Neural cell (in vitro differentiated cells): Measurements from ENCODE around the gene DNM3. TPM values are rescaled to one million over a fixed set of nuclear protein-coding genes. Genes with fewer than 3 reads are reported as not detected.

Experiments
- H2AFZ ChIP-seq: fragments of 200-600, 300-800 bp; sonication (generic), shearing (Covaris generic); 2 replicates; pipeline ENCODE4 v1.6.0; 2014; ENCODE audit warnings: low read depth, mild to moderate bottlenecking, antibody characterized with exemption, low read length, moderate library complexity
- H3F3A ChIP-seq: fragments of 200-600 bp; shearing (Covaris generic); 2 replicates; pipeline ENCODE4 v1.6.1; 2016; ENCODE audit warnings: mild to moderate bottlenecking, moderate library complexity, mixed read lengths, antibody characterized with exemption, low read length; ENCODE audit not compliant: insufficient read depth, poor library complexity, severe bottlenecking
- H3K27ac ChIP-seq: fragments of 200-600, 300-800 bp; sonication (generic), shearing (Covaris generic); 2 replicates; pipeline ENCODE4 v1.5.1; 2014; ENCODE audit warnings: mild to moderate bottlenecking, low read length, moderate library complexity
- H3K27me3 ChIP-seq: fragments of 300-800, 200-600 bp; sonication (generic), shearing (Covaris generic); 2 replicates; pipeline ENCODE4 v1.6.0; 2014; ENCODE audit warnings: mild to moderate bottlenecking, low read depth, low read length, moderate library complexity; ENCODE audit not compliant: insufficient read depth
- H3K36me3 ChIP-seq: fragments of 300-800, 200-600 bp; sonication (generic), shearing (Covaris generic); 2 replicates; pipeline ENCODE4 v1.5.1; 2014; ENCODE audit warnings: mild to moderate bottlenecking, antibody characterized with exemption, low read length, moderate library complexity; ENCODE audit not compliant: insufficient read depth
- H3K4me2 ChIP-seq: fragments of 300-800, 200-600 bp; sonication (generic), shearing (Covaris generic); 2 replicates; pipeline ENCODE4 v1.6.0; 2014; ENCODE audit warnings: mild to moderate bottlenecking, low read length
- H3K4me3 ChIP-seq: fragments of 300-800, 200-600 bp; sonication (generic), shearing (Covaris generic); 2 replicates; pipeline ENCODE4 v1.5.1; 2014; ENCODE audit warnings: mild to moderate bottlenecking, low read length, moderate library complexity
- H3K79me2 ChIP-seq: fragments of 200-600 bp; shearing (Covaris generic); replicated peaks from 2 replicates; pipeline ENCODE4 v1.6.0; 2014; ENCODE audit warnings: mild to moderate bottlenecking, low read length, moderate library complexity; ENCODE audit not compliant: insufficient read depth
- H3K9ac ChIP-seq: fragments of 300-800, 200-600 bp; sonication (generic), shearing (Covaris generic); 2 replicates; pipeline ENCODE4 v1.6.1; 2016; ENCODE audit warnings: mild to moderate bottlenecking, low read length, mixed read lengths
- H3K9me2 ChIP-seq: fragments of 200-600 bp; shearing (Covaris generic); 2 replicates; pipeline ENCODE4 v1.6.1; 2016; ENCODE audit warnings: mild to moderate bottlenecking, low read length, mixed read lengths; ENCODE audit not compliant: insufficient read depth
- H3K9me3 ChIP-seq: fragments of 200-600, 300-800 bp; sonication (generic), shearing (Covaris generic); 2 replicates; pipeline ENCODE4 v1.6.1; 2016; ENCODE audit warnings: mild to moderate bottlenecking, mixed run types, low read length, moderate library complexity, mixed read lengths
- H4K20me1 ChIP-seq: fragments of 200-600 bp; shearing (Covaris generic); 2 replicates; pipeline ENCODE4 v1.6.1; 2016; ENCODE audit warnings: mild to moderate bottlenecking, mixed run types; ENCODE audit not compliant: insufficient read depth
- EP300 ChIP-seq: fragments of 450-650 bp; conservative IDR thresholded peaks from 2 replicates; pipeline ENCODE4 v1.6.1; 2014; ENCODE audit warnings: antibody characterized with exemption, mild to moderate bottlenecking, moderate library complexity; ENCODE audit not compliant: poor library complexity, severe bottlenecking
- EZH2 ChIP-seq: fragments of 200-600, 300-800 bp; shearing (Covaris generic), sonication (generic); IDR thresholded peaks from 2 replicates; pipeline ENCODE4 v1.6.1; 2014; ENCODE audit warnings: antibody characterized with exemption, low read length, borderline replicate concordance, mild to moderate bottlenecking; ENCODE audit not compliant: insufficient read depth, poor library complexity, severe bottlenecking
- MXI1 ChIP-seq: fragments of 450-650 bp; conservative IDR thresholded peaks from 2 replicates; pipeline ENCODE4 v1.6.1; 2014; ENCODE audit warnings: antibody characterized with exemption, mild to moderate bottlenecking; ENCODE audit not compliant: poor library complexity, severe bottlenecking
- POLR2AphosphoS5 ChIP-seq: IDR thresholded peaks from 2 replicates; pipeline ENCODE4 v1.6.1; 2012
- RAD21 ChIP-seq: fragments of 450-650 bp; conservative IDR thresholded peaks from 2 replicates; pipeline ENCODE4 v1.6.1; 2014; ENCODE audit warnings: antibody characterized with exemption, mild to moderate bottlenecking, moderate library complexity
- SMC3 ChIP-seq: fragments of 450-650 bp; conservative IDR thresholded peaks from 2 replicates; pipeline ENCODE4 v1.6.1; 2014; ENCODE audit warnings: antibody characterized with exemption, mild to moderate bottlenecking, moderate library complexity; ENCODE audit not compliant: poor library complexity
- TAF1 ChIP-seq: IDR thresholded peaks from 2 replicates; pipeline ENCODE4 v1.6.1; 2012; ENCODE audit warnings: low read depth
- polyA plus RNA-seq: library from polyadenylated mRNA; depleted of rRNA; stranded (reverse); fragments of >200 nt; gene quantifications from 2 replicates; pipeline ENCODE4 v1.2.3, GENCODE V29; 2014
- TF ChIP-seq, protein P1 (sequence below): fragments of 450-650 bp; IDR thresholded peaks from 2 replicates; pipeline ENCODE4 v1.5.1; 2014; ENCODE audit warnings: antibody characterized with exemption, mild to moderate bottlenecking, moderate library complexity; ENCODE audit not compliant: poor library complexity, severe bottlenecking
- TF ChIP-seq, protein P2 (sequence below): IDR thresholded peaks from 2 replicates; pipeline ENCODE4 v1.6.1; 2012; ENCODE audit warnings: borderline replicate concordance

DNM3 gene
- polyA plus RNA-seq, 1 donor from 2014 or later = 37.1 TPM

DNA sequence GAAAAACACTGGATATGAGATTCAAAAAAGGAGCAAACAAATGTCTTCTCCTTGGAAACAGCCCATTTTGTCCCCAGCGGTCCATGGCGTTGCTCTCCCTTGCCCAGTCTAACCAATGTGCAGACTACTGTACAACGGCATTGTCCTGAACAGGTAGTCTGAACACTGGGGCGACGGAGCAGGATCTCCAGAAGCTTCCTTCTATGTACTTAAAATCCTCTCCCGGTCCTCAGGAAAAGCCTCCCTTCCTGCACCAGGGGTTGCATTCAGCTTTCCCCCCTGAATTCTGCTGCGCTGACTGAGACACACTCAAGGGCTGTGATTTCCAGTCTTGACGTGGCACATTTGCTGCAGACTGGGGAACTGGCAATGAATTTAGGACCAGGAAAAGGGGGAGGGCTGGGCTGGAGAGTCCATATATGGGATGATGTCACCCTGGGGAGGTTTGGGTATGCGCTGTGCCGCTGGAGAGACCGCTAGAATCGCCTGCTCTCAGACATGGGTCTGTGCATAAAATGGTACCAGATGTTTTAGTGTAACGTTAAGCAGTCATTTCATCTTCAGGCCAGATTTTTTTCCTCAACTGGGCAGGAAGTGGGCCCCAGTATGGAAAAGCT lies 303.3 kb downstream of the DNM3 start:
- no peak overlapping the region for H3K4me2 ChIP-seq
- H3K79me2 ChIP-seq = no peaks in the 10 kb centered on the region
- H3K27ac ChIP-seq = no peak overlapping the region

DNA sequence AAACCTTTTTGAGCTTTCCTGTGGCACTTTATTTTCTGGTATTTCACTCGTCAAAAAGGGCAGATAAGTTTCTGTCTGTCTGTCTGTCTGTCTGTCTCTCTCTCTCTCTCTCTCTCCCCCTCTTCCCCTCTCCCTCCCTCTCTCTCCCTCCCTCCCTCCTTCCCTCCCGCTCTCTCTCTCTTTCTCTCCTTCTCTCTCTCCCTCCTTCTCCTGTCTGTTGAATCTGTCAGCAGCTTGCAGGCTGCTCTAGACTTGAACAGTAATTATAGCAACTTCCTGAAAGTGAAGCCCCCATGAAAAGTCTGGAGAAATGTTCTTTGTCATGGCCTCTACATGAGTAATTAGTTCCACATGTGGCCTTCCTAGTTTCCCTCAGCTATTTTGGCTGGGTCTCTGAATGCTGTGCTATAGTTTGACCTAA lies 303.9 kb downstream of the DNM3 start:
- H3K27ac ChIP-seq = no peak overlapping the region
- TF ChIP-seq EP300 = no peak
- TF ChIP-seq, protein P1, sequence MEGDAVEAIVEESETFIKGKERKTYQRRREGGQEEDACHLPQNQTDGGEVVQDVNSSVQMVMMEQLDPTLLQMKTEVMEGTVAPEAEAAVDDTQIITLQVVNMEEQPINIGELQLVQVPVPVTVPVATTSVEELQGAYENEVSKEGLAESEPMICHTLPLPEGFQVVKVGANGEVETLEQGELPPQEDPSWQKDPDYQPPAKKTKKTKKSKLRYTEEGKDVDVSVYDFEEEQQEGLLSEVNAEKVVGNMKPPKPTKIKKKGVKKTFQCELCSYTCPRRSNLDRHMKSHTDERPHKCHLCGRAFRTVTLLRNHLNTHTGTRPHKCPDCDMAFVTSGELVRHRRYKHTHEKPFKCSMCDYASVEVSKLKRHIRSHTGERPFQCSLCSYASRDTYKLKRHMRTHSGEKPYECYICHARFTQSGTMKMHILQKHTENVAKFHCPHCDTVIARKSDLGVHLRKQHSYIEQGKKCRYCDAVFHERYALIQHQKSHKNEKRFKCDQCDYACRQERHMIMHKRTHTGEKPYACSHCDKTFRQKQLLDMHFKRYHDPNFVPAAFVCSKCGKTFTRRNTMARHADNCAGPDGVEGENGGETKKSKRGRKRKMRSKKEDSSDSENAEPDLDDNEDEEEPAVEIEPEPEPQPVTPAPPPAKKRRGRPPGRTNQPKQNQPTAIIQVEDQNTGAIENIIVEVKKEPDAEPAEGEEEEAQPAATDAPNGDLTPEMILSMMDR = no peak
- no peak for TF ChIP-seq RAD21
- TF ChIP-seq TAF1 = no peak
- no peak for TF ChIP-seq MXI1
- TF ChIP-seq EZH2 = no peak
- TF ChIP-seq, protein P2, sequence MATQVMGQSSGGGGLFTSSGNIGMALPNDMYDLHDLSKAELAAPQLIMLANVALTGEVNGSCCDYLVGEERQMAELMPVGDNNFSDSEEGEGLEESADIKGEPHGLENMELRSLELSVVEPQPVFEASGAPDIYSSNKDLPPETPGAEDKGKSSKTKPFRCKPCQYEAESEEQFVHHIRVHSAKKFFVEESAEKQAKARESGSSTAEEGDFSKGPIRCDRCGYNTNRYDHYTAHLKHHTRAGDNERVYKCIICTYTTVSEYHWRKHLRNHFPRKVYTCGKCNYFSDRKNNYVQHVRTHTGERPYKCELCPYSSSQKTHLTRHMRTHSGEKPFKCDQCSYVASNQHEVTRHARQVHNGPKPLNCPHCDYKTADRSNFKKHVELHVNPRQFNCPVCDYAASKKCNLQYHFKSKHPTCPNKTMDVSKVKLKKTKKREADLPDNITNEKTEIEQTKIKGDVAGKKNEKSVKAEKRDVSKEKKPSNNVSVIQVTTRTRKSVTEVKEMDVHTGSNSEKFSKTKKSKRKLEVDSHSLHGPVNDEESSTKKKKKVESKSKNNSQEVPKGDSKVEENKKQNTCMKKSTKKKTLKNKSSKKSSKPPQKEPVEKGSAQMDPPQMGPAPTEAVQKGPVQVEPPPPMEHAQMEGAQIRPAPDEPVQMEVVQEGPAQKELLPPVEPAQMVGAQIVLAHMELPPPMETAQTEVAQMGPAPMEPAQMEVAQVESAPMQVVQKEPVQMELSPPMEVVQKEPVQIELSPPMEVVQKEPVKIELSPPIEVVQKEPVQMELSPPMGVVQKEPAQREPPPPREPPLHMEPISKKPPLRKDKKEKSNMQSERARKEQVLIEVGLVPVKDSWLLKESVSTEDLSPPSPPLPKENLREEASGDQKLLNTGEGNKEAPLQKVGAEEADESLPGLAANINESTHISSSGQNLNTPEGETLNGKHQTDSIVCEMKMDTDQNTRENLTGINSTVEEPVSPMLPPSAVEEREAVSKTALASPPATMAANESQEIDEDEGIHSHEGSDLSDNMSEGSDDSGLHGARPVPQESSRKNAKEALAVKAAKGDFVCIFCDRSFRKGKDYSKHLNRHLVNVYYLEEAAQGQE = no peak
- no peak for TF ChIP-seq SMC3
- TF ChIP-seq POLR2AphosphoS5 = no peak
- no peaks in the 10 kb centered on the region for H3K79me2 ChIP-seq
- no peaks in the 10 kb centered on the region for H3K9me2 ChIP-seq
- H3K9me3 ChIP-seq = no peaks in the 10 kb centered on the region
- H3K4me2 ChIP-seq = no peak overlapping the region
- H3K27me3 ChIP-seq = no peaks in the 10 kb centered on the region
- H2AFZ ChIP-seq = no peak overlapping the region
- no peaks in the 10 kb centered on the region for H4K20me1 ChIP-seq
- no peak overlapping the region for H3K4me3 ChIP-seq
- no peak overlapping the region for H3K9ac ChIP-seq
- H3K36me3 ChIP-seq = no peaks in the 10 kb centered on the region
- H3F3A ChIP-seq = no peaks in the 10 kb centered on the region

More for the DNA sequence above, 303.3 kb downstream of the DNM3 start:
- no peaks in the 10 kb centered on the region for H3K27me3 ChIP-seq
- no peak overlapping the region for H2AFZ ChIP-seq
- H4K20me1 ChIP-seq = no peaks in the 10 kb centered on the region
- no peaks in the 10 kb centered on the region for H3K36me3 ChIP-seq
- no peaks in the 10 kb centered on the region for H3F3A ChIP-seq
- H3K9me3 ChIP-seq = no peaks in the 10 kb centered on the region
- no peak overlapping the region for H3K9ac ChIP-seq
- H3K9me2 ChIP-seq = no peaks in the 10 kb centered on the region
- H3K4me3 ChIP-seq = no peak overlapping the region
- TF ChIP-seq POLR2AphosphoS5 (no peak), TAF1 (no peak), SMC3 (no peak), MXI1 (no peak), EZH2 (no peak), RAD21 (no peak), EP300 (no peak)
- TF ChIP-seq, protein P1 = no peak
- TF ChIP-seq, protein P2 = no peak
